Psoas muscle (tissue), 8 donors: ENCODE measurements around the gene WDR4. TPM values are rescaled to one million over a fixed set of nuclear protein-coding genes. Genes with fewer than 3 reads are reported as not detected.
"Not testable (repeated sequence)": the region's sequence is repeated elsewhere in the genome, so short reads cannot be mapped to it uniquely, and the experiment has no call there.

Experiments used
- ATAC-seq, 4 donors: fragments of 200-7000 bp; cut with Tn5 transposase; one replicate each; pipeline ENCODE4 v1.9.1; 2020; ENCODE audit warnings: moderate library complexity in 3 of 4, mild to moderate bottlenecking in 2 of 4
- DNase-seq, 2 donors: peaks; one replicate each; pipeline ENCODE4 v3.0.0-alpha.2; 2020
- H3K27ac ChIP-seq: fragments of 200-600 bp; one replicate; pipeline ENCODE4 v1.8.0; 2022
- H3K27me3 ChIP-seq, 3 donors: fragments of 200-600 bp in 1 of 3; one replicate each; pipeline versions ENCODE4 v1.6.1 to v1.8.0; 2013 to 2022; ENCODE audit warnings: low read length in 2 of 3, mild to moderate bottlenecking in 2 of 3, moderate library complexity in 1 of 3; ENCODE audit not compliant: insufficient read depth in 3 of 3
- H3K36me3 ChIP-seq, 2 donors: fragments of 200-600 bp in 1 of 2; one replicate each; pipeline versions ENCODE4 v1.6.1 to v1.8.0; 2013 to 2022; ENCODE audit warnings: low read depth in 1 of 2, mild to moderate bottlenecking in 1 of 2, moderate library complexity in 1 of 2; ENCODE audit not compliant: insufficient read depth in 1 of 2
- H3K4me1 ChIP-seq: fragments of 200-600 bp; one replicate; pipeline ENCODE4 v1.8.0; 2022
- H3K4me3 ChIP-seq: fragments of 200-600 bp; one replicate; pipeline ENCODE4 v1.8.0; 2022; ENCODE audit warnings: mild to moderate bottlenecking
- H3K9me3 ChIP-seq: fragments of 200-600 bp; one replicate; pipeline ENCODE4 v1.8.0; 2022
- CTCF ChIP-seq: fragments of 200-600 bp; IDR thresholded peaks from one replicate; pipeline ENCODE4 v1.8.0; 2022; ENCODE audit warnings: antibody characterized with exemption
- whole genome bisulfite sequencing, 3 donors: extraction: QIAGEN DNeasy Blood & Tissue Kit; methylation state at CpG; one replicate each; pipeline versions ENCODE4 v1.1.6 to v1.1.7; 2013; 5-methylcytosine and 5-hydroxymethylcytosine counted together
- intact Hi-C, 2 donors: fragments of 100-400 bp; cut with DNase I; formaldehyde crosslinking; loops; one replicate each; pipeline versions ENCODE4 v1.11.0 to v1.14.2; 2022
- polyA plus RNA-seq, 3 donors: library from polyadenylated mRNA; stranded (reverse); fragments of 200-250 nt; gene quantifications; one replicate each; pipeline ENCODE4 v1.2.3, GENCODE V29; 2013
- total RNA-seq, 4 donors: library from RNA; stranded (reverse); fragmentation: NEBNext Ultra II Directional in 2 of 4; extraction: Animal tissue kit (Norgen Biotek cat#: 25700) in 2 of 4; gene quantifications; one replicate each; pipeline versions ENCODE4 v1.2.1 to v1.2.4, GENCODE V29; 2021 to 2023
- donor health status: healthy with polysubstance abuse.
- donor health status: DM: no; HTN: no; CAD: no; lungs with moderate emphysema.
- donor health status: Bipolar disorder and iron deficiency.
- donor health status: healthy.
- donor health status: DM: yes; HTN: yes; CAD: no.
- donor health status: DM: no; HTN: no; CAD: no.
- donor health status: DM: no; HTN: no; CAD: no.
- donor health status: DM: yes; HTN: yes; CAD: no.

WDR4 gene
- total and polyA plus RNA-seq, 7 donors: 4.8 to 40.2 (median 11.1) TPM

GRCh38 chr21:42819861-42820615, 59.3 kb downstream of the WDR4 start:
- intact Hi-C loops: loop anchor here (5.0 to 10.0 kb wide), 4 partner anchors 47 to 228 kb away; partner anchors contain the start of gene PDE9A (in 1 of the 2)
- ATAC-seq (no peak), DNase-seq (no peak)
- no peak for TF ChIP-seq CTCF
- Histone ChIP-seq H3K27me3 (peaks cover 2 to 28% (median 3%) of the 10 kb centered on the region in 3 donors), H3K27ac (no peak overlapping the region), H3K4me1 (no peaks in the 10 kb centered on the region), H3K4me3 (no peak overlapping the region), H3K36me3 (no peaks in the 10 kb centered on the region), H3K9me3 (no peaks in the 10 kb centered on the region)
- WGBS, 3 donors: 87 to 92% (median 88%) methylated on average over 7 of the region's 7 CpGs

- H3K36me3 ChIP-seq: no peaks in the 10 kb centered on the region
- no peaks in the 10 kb centered on the region for H3K9me3 ChIP-seq
- DNase-seq (peak; percentile 45 to 77), ATAC-seq (peak in 3 of 4 donors; percentile 53 to 63 (median 57))
- TF ChIP-seq CTCF: peak; percentile 72
- no peak overlapping the region for H3K4me3 ChIP-seq
- no peak overlapping the region for H3K27ac ChIP-seq
- intact Hi-C loops: loop anchor here (5.0 to 10.0 kb wide), 4 partner anchors 49 to 226 kb away; partner anchors contain the start of gene PDE9A (in 1 of the 2)
- 29 to 42% (median 32%) methylated on average over 2 of the region's 2 CpGs for WGBS, 3 donors
- H3K27me3 ChIP-seq: peaks cover 2 to 24% (median 3%) of the 10 kb centered on the region in 3 donors
- H3K4me1 ChIP-seq: no peaks in the 10 kb centered on the region
Observed at GRCh38 chr21:42818328-42818749, 61.0 kb downstream of the WDR4 start.

GRCh38 chr21:42815217-42815616, 64.1 kb downstream of the WDR4 start:
- 82 to 89% (median 86%) methylated on average over 1 of the region's 1 CpG for WGBS, 3 donors
- intact Hi-C loops: loop anchor here (5.0 to 10.0 kb wide), 4 partner anchors 52 to 223 kb away; partner anchors contain the start of gene PDE9A (in 1 of the 2)

DNA sequence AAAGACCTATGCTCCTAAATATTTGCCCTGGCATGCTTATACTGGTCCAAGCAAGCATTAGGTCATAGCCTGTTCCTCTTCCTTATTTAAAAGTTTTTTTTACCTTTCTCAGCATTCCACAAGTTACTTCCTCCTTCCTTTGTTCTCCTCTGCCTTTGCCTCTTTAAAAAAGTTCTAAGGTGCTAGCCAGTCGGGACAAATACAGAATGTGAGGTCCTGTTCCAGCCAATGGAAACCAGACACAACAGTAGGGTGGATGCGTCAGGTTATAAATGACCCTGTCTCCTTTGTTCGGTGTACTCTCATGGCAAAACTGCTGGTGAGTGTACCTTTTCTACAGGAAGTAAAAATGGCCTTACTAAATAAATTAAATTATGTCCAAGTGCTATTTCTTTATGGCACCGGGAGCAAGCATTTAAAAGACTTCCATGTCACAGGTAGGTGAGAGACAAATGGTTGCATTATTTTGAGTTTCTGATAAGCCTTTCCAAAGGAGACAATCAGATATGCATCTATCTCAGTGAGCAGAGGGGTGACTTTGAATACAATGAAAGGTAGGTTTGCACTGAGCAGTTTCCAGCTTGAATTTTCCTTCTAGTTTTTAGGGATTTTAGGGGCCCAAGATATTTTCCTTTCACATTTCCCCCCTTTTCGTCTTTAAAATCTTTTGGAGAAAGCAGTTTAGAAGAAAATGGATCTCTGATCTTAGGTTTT, 66.7 kb downstream of the WDR4 start:
- not testable (repeated sequence) for DNase-seq, H3K4me3 ChIP-seq, H3K4me1 ChIP-seq, H3K27ac ChIP-seq, H3K9me3 ChIP-seq, H3K36me3 ChIP-seq, ATAC-seq
- H3K27me3 ChIP-seq: peaks cover 0 to 21% (median 4%) of the 10 kb centered on the region in 3 donors
- WGBS, 3 donors: 60 to 62% (median 62%) methylated on average over 5 of the region's 5 CpGs
- intact Hi-C loops: loop anchor here (10.0 kb wide), 2 partner anchors 158 to 178 kb away; partner anchors contain the start of gene PDE9A (in 1 of the 2)

More at GRCh38 chr21:42815217-42815616, 64.1 kb downstream of the WDR4 start:
- Histone ChIP-seq H3K27ac (no peak overlapping the region), H3K27me3 (peaks cover 0 to 6% (median 3%) of the 10 kb centered on the region in 3 donors), H3K9me3 (no peaks in the 10 kb centered on the region), H3K4me1 (no peaks in the 10 kb centered on the region), H3K4me3 (no peak overlapping the region), H3K36me3 (no peaks in the 10 kb centered on the region)
- TF ChIP-seq CTCF: no peak
- no peak for ATAC-seq
- no peak for DNase-seq

GRCh38 chr21:42811960-42812359, 67.4 kb downstream of the WDR4 start:
- ATAC-seq: no peak
- H3K4me3 ChIP-seq: no peak overlapping the region
- no peak overlapping the region for H3K27ac ChIP-seq
- intact Hi-C loops: loop anchor here (10.0 kb wide), 2 partner anchors 157 to 177 kb away; partner anchors contain the start of gene PDE9A (in 1 of the 2)
- no peak for TF ChIP-seq CTCF
- no peaks in the 10 kb centered on the region for H3K4me1 ChIP-seq
- peaks cover 0 to 23% (median 4%) of the 10 kb centered on the region in 3 donors for H3K27me3 ChIP-seq
- no peaks in the 10 kb centered on the region for H3K9me3 ChIP-seq
- WGBS, 3 donors: 48 to 57% (median 53%) methylated on average over 6 of the region's 6 CpGs
- no peak for DNase-seq
- no peaks in the 10 kb centered on the region for H3K36me3 ChIP-seq
